ENCODE measurements around the gene TNPO3. TPM values are rescaled to one million over a fixed set of nuclear protein-coding genes. Genes with fewer than 3 reads are reported as not detected.

Gene TNPO3
- total RNA-seq, 2 experiments from 2014 or later = 57.7 to 60.5 TPM

GRCh38 chr7:128937271-128937646 lies 117.7 kb downstream of the TNPO3 start:
- Mint-ChIP-seq H3K4me3 (peak overlapping the region; percentile 53), H3K36me3 (ENCODE audit: low read depth) (peaks cover 2% of the 10 kb centered on the region), H3K9me3 (ENCODE audit: low read depth) (no peaks in the 10 kb centered on the region), H3K27ac (peak overlapping the region; percentile 53), H3K4me1 (peaks cover 46% of the 10 kb centered on the region), H3K27me3 (peaks cover 20% of the 10 kb centered on the region)
- ChIA-PET POLR2A (no interaction called here), CTCF (no interaction called here)
- DNase-seq (no peak), ATAC-seq (no peak)
- intact Hi-C loops (cut with DNase I, micrococcal nuclease) = no loop called here

- ATAC-seq = no peak
- H3K27ac Mint-ChIP-seq = no peak overlapping the region
- H3K4me3 Mint-ChIP-seq = peak overlapping the region; percentile 53
- peaks cover 20% of the 10 kb centered on the region for H3K27me3 Mint-ChIP-seq
- ChIA-PET CTCF (no interaction called here), POLR2A (no interaction called here)
- H3K4me1 Mint-ChIP-seq = peaks cover 46% of the 10 kb centered on the region
- intact Hi-C loops (cut with DNase I, micrococcal nuclease) = no loop called here
- no peaks in the 10 kb centered on the region for H3K9me3 Mint-ChIP-seq (ENCODE audit: low read depth)
- no peak for DNase-seq
- H3K36me3 Mint-ChIP-seq (ENCODE audit: low read depth) = peaks cover 2% of the 10 kb centered on the region
Measured at GRCh38 chr7:128936798-128937197, 118.1 kb downstream of the TNPO3 start.

- intact Hi-C loops (cut with DNase I, micrococcal nuclease) = no loop called here
- ChIA-PET POLR2A (no interaction called here), CTCF (no interaction called here)
- Mint-ChIP-seq H3K36me3 (ENCODE audit: low read depth) (peaks cover 2% of the 10 kb centered on the region), H3K4me1 (peaks cover 36% of the 10 kb centered on the region), H3K27me3 (peaks cover 17% of the 10 kb centered on the region), H3K9me3 (ENCODE audit: low read depth) (no peaks in the 10 kb centered on the region), H3K27ac (no peak overlapping the region), H3K4me3 (no peak overlapping the region)
- DNase-seq = no peak
- ATAC-seq = no peak
Measured at GRCh38 chr7:128935342-128935730, 119.6 kb downstream of the TNPO3 start.

GRCh38 chr7:128934361-128935341 lies 120.3 kb downstream of the TNPO3 start:
- no peak for DNase-seq
- Mint-ChIP-seq H3K36me3 (ENCODE audit: low read depth) (peaks cover 2% of the 10 kb centered on the region), H3K9me3 (ENCODE audit: low read depth) (no peaks in the 10 kb centered on the region), H3K27ac (no peak overlapping the region), H3K27me3 (peaks cover 12% of the 10 kb centered on the region), H3K4me3 (no peak overlapping the region), H3K4me1 (peaks cover 30% of the 10 kb centered on the region)
- CTCF ChIA-PET = interaction anchor here (0.7 kb wide), 1 partner anchor 29 kb away, joined by 4 read pairs; no protein-coding TSS in a partner anchor
- ATAC-seq = no peak
- intact Hi-C loops (cut with DNase I, micrococcal nuclease) = no loop called here
- POLR2A ChIA-PET = no interaction called here

- DNase-seq (peak; percentile 64), ATAC-seq (peak; percentile 94)
- ChIA-PET CTCF (interaction anchor here (0.6 to 1.1 kb wide), 6 partner anchors 9 to 183 kb away, joined by 3 to 6 read pairs (median 3); no protein-coding TSS in a partner anchor), POLR2A (interaction anchor here (0.5 kb wide), 1 partner anchor 10 kb away, joined by 4 read pairs; no protein-coding TSS in a partner anchor)
- Mint-ChIP-seq H3K4me1 (peaks cover 19% of the 10 kb centered on the region), H3K4me3 (peak overlapping the region; percentile 10), H3K9me3 (ENCODE audit: low read depth) (no peaks in the 10 kb centered on the region), H3K27ac (peak overlapping the region; percentile 85), H3K27me3 (peaks cover 9% of the 10 kb centered on the region), H3K36me3 (ENCODE audit: low read depth) (no peaks in the 10 kb centered on the region)
- intact Hi-C loops (cut with DNase I, micrococcal nuclease) = no loop called here
Measured at GRCh38 chr7:128933180-128933891, 121.6 kb downstream of the TNPO3 start.

- ATAC-seq (peak; percentile 14), DNase-seq (no peak)
- no peaks in the 10 kb centered on the region for H3K9me3 Mint-ChIP-seq (ENCODE audit: low read depth)
- H3K27me3 Mint-ChIP-seq = peaks cover 9% of the 10 kb centered on the region
- intact Hi-C loops (cut with DNase I, micrococcal nuclease) = no loop called here
- H3K36me3 Mint-ChIP-seq (ENCODE audit: low read depth) = no peaks in the 10 kb centered on the region
- CTCF ChIA-PET = interaction anchor here (0.6 to 1.1 kb wide), 5 partner anchors 13 to 184 kb away, joined by 3 to 6 read pairs (median 3); no protein-coding TSS in a partner anchor
- no peak overlapping the region for H3K27ac Mint-ChIP-seq
- POLR2A ChIA-PET = interaction anchor here (0.5 to 0.8 kb wide), 2 partner anchors 10 to 31 kb away, joined by 3 to 4 read pairs; no protein-coding TSS in a partner anchor
- peaks cover 18% of the 10 kb centered on the region for H3K4me1 Mint-ChIP-seq
- no peak overlapping the region for H3K4me3 Mint-ChIP-seq
Measured at GRCh38 chr7:128932862-128933179, 122.1 kb downstream of the TNPO3 start.

- Mint-ChIP-seq H3K4me1 (peaks cover 15% of the 10 kb centered on the region), H3K27ac (no peak overlapping the region), H3K27me3 (peaks cover 6% of the 10 kb centered on the region), H3K36me3 (ENCODE audit: low read depth) (no peaks in the 10 kb centered on the region), H3K9me3 (ENCODE audit: low read depth) (no peaks in the 10 kb centered on the region), H3K4me3 (no peak overlapping the region)
- DNase-seq (no peak), ATAC-seq (no peak)
- intact Hi-C loops (cut with DNase I, micrococcal nuclease) = no loop called here
- ChIA-PET POLR2A (interaction anchor here (0.8 kb wide), 1 partner anchor 31 kb away, joined by 3 read pairs; no protein-coding TSS in a partner anchor), CTCF (interaction anchor here (0.6 to 1.1 kb wide), 6 partner anchors 10 to 185 kb away, joined by 3 to 8 read pairs (median 4); no protein-coding TSS in a partner anchor)
Measured at GRCh38 chr7:128931965-128932861, 122.7 kb downstream of the TNPO3 start.

- no peak for ATAC-seq
- CTCF ChIA-PET = interaction anchor here (0.6 to 0.8 kb wide), 2 partner anchors 9 to 55 kb away, joined by 3 to 8 read pairs; no protein-coding TSS in a partner anchor
Measured at GRCh38 chr7:128931190-128931798, 123.6 kb downstream of the TNPO3 start.

GRCh38 chr7:128928882-128929788 lies 125.8 kb downstream of the TNPO3 start:
- ATAC-seq = no peak
- ChIA-PET POLR2A (no interaction called here), CTCF (interaction anchor here (0.6 to 0.7 kb wide), 2 partner anchors 135 to 215 kb away, joined by 3 to 4 read pairs; no protein-coding TSS in a partner anchor)
- Mint-ChIP-seq H3K27ac (no peak overlapping the region), H3K4me3 (no peak overlapping the region), H3K9me3 (ENCODE audit: low read depth) (no peaks in the 10 kb centered on the region), H3K27me3 (peaks cover 2% of the 10 kb centered on the region), H3K4me1 (peaks cover 12% of the 10 kb centered on the region), H3K36me3 (ENCODE audit: low read depth) (no peaks in the 10 kb centered on the region)
- DNase-seq = no peak
- intact Hi-C loops (cut with DNase I, micrococcal nuclease) = no loop called here

More at GRCh38 chr7:128931190-128931798, 123.6 kb downstream of the TNPO3 start:
- Mint-ChIP-seq H3K27me3 (no peaks in the 10 kb centered on the region), H3K9me3 (ENCODE audit: low read depth) (no peaks in the 10 kb centered on the region), H3K27ac (no peak overlapping the region), H3K4me3 (no peak overlapping the region), H3K36me3 (ENCODE audit: low read depth) (no peaks in the 10 kb centered on the region), H3K4me1 (peaks cover 12% of the 10 kb centered on the region)
- POLR2A ChIA-PET = no interaction called here
- intact Hi-C loops (cut with DNase I, micrococcal nuclease) = no loop called here
- DNase-seq = no peak

All from activated CD4-positive, alpha-beta T cell treated with anti-CD3 and anti-CD28 coated beads for 36 hours (primary cell).